ENCODE measurements around the gene KIF13A. TPM values are rescaled to one million over a fixed set of nuclear protein-coding genes. Genes with fewer than 3 reads are reported as not detected.

Gene KIF13A
- total and polyA plus RNA-seq, 9 of the 15 experiments (the other 6 are each of a cell fraction or from before 2014, with no cell fraction given): 3.6 to 44.3 (median 29.7) TPM

DNA sequence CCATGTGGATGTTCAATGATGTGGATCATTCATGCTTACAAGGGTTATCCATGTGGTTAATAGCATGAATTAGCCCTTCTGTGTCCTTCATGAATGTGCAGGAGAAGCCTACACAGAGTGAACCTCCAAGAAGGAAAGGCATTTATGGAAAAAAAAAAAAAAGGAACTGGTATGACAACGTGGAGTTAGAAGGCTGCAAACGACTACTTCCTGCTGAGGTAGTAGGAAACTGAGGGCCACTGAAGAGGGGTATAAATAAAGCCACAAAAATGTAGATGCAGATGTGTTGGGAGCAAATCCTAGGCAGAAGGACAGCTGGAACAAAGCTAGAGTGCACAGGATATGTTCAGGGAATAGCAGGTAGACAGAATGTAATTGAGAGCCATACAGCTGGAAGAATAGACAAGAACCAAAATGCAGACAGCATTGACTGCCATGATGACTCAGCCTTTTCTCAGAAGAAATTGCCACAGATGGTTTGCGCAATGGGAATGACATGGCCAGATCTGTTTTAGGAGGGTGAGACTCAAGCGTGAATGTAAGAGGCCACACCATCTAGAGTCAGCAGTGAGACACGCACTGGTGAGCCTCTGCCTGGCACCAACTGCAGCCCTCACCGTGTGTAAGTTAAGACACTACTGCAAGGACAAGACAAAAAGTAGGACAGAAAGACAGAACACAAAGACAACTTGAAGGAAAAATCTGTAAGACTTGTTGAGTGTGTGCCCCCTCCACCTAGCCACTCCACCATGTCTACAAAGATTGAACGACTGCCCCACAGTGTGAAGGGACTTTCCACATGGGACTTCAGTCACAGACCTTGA lies 79.8 kb downstream of the KIF13A start (continued):
- TF ChIP-seq, protein P1, sequence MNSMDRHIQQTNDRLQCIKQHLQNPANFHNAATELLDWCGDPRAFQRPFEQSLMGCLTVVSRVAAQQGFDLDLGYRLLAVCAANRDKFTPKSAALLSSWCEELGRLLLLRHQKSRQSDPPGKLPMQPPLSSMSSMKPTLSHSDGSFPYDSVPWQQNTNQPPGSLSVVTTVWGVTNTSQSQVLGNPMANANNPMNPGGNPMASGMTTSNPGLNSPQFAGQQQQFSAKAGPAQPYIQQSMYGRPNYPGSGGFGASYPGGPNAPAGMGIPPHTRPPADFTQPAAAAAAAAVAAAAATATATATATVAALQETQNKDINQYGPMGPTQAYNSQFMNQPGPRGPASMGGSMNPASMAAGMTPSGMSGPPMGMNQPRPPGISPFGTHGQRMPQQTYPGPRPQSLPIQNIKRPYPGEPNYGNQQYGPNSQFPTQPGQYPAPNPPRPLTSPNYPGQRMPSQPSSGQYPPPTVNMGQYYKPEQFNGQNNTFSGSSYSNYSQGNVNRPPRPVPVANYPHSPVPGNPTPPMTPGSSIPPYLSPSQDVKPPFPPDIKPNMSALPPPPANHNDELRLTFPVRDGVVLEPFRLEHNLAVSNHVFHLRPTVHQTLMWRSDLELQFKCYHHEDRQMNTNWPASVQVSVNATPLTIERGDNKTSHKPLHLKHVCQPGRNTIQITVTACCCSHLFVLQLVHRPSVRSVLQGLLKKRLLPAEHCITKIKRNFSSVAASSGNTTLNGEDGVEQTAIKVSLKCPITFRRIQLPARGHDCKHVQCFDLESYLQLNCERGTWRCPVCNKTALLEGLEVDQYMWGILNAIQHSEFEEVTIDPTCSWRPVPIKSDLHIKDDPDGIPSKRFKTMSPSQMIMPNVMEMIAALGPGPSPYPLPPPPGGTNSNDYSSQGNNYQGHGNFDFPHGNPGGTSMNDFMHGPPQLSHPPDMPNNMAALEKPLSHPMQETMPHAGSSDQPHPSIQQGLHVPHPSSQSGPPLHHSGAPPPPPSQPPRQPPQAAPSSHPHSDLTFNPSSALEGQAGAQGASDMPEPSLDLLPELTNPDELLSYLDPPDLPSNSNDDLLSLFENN (IDR thresholded peaks at IDR 0.05; ENCODE audit: low read depth in 2 of 2, low read length in 2 of 2): no peak
- peak; percentile 73 for TF ChIP-seq MEIS2 (IDR thresholded peaks at IDR 0.05; ENCODE audit: partially characterized antibody)
- TF ChIP-seq, protein P2, sequence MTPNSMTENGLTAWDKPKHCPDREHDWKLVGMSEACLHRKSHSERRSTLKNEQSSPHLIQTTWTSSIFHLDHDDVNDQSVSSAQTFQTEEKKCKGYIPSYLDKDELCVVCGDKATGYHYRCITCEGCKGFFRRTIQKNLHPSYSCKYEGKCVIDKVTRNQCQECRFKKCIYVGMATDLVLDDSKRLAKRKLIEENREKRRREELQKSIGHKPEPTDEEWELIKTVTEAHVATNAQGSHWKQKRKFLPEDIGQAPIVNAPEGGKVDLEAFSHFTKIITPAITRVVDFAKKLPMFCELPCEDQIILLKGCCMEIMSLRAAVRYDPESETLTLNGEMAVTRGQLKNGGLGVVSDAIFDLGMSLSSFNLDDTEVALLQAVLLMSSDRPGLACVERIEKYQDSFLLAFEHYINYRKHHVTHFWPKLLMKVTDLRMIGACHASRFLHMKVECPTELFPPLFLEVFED (CRISPR knock-in tag; conservative IDR thresholded peaks at IDR 0.05): peak; percentile 88
- TF ChIP-seq, protein P3, sequence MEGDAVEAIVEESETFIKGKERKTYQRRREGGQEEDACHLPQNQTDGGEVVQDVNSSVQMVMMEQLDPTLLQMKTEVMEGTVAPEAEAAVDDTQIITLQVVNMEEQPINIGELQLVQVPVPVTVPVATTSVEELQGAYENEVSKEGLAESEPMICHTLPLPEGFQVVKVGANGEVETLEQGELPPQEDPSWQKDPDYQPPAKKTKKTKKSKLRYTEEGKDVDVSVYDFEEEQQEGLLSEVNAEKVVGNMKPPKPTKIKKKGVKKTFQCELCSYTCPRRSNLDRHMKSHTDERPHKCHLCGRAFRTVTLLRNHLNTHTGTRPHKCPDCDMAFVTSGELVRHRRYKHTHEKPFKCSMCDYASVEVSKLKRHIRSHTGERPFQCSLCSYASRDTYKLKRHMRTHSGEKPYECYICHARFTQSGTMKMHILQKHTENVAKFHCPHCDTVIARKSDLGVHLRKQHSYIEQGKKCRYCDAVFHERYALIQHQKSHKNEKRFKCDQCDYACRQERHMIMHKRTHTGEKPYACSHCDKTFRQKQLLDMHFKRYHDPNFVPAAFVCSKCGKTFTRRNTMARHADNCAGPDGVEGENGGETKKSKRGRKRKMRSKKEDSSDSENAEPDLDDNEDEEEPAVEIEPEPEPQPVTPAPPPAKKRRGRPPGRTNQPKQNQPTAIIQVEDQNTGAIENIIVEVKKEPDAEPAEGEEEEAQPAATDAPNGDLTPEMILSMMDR (IDR thresholded peaks at IDR 0.05 in 2 of 3, conservative IDR thresholded peaks at IDR 0.05 in 1 of 3; ENCODE audit: insufficient read depth in 2 of 3, low read depth in 1 of 3, low read length in 3 of 3): peak; percentile 43 to 63 (median 55)
- no peak for TF ChIP-seq ZNF77 (CRISPR knock-in tag; IDR thresholded peaks at IDR 0.05)
- peak in 1 of 2 experiments; percentile 75; a peak in 1 of 4 replicates for TF ChIP-seq TBL1XR1 (IDR thresholded peaks at IDR 0.05; ENCODE audit: low read length in 2 of 2)
- TF ChIP-seq, protein P4, sequence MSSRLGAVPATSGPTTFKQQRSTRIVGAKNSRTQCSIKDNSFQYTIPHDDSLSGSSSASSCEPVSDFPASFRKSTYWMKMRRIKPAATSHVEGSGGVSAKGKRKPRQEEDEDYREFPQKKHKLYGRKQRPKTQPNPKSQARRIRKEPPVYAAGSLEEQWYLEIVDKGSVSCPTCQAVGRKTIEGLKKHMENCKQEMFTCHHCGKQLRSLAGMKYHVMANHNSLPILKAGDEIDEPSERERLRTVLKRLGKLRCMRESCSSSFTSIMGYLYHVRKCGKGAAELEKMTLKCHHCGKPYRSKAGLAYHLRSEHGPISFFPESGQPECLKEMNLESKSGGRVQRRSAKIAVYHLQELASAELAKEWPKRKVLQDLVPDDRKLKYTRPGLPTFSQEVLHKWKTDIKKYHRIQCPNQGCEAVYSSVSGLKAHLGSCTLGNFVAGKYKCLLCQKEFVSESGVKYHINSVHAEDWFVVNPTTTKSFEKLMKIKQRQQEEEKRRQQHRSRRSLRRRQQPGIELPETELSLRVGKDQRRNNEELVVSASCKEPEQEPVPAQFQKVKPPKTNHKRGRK (tag; IDR thresholded peaks at IDR 0.05): no peak
- TF ChIP-seq COPS2 (conservative IDR thresholded peaks at IDR 0.05): no peak
- TF ChIP-seq STAT5A (IDR thresholded peaks at IDR 0.05; ENCODE audit: borderline replicate concordance, low read length): peak; percentile 95
- peak; percentile 52 for TF ChIP-seq ASH1L (IDR thresholded peaks at IDR 0.05; ENCODE audit: borderline replicate concordance, low read depth, partially characterized antibody)
- peak in 1 of 2 experiments; percentile 98; a peak in 2 of 3 replicates for TF ChIP-seq CBX3 (IDR thresholded peaks at IDR 0.05; ENCODE audit: borderline replicate concordance in 1 of 2, low read length in 2 of 2)
- TF ChIP-seq FOXK1 (CRISPR knock-in tag; IDR thresholded peaks at IDR 0.05; ENCODE audit: borderline replicate concordance): 0 out of 2 replicates have a peak, but pooled peaks have one; percentile 64
- peak; percentile 58 for TF ChIP-seq RBM39 (optimal IDR thresholded peaks at IDR 0.05; ENCODE audit: low read depth, low read length)
- 0 out of 2 replicates have a peak, but pooled peaks have one; percentile 20 for TF ChIP-seq ZNF696 (CRISPR knock-in tag; conservative IDR thresholded peaks at IDR 0.05)
- TF ChIP-seq, protein P5, sequence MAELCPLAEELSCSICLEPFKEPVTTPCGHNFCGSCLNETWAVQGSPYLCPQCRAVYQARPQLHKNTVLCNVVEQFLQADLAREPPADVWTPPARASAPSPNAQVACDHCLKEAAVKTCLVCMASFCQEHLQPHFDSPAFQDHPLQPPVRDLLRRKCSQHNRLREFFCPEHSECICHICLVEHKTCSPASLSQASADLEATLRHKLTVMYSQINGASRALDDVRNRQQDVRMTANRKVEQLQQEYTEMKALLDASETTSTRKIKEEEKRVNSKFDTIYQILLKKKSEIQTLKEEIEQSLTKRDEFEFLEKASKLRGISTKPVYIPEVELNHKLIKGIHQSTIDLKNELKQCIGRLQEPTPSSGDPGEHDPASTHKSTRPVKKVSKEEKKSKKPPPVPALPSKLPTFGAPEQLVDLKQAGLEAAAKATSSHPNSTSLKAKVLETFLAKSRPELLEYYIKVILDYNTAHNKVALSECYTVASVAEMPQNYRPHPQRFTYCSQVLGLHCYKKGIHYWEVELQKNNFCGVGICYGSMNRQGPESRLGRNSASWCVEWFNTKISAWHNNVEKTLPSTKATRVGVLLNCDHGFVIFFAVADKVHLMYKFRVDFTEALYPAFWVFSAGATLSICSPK (IDR thresholded peaks at IDR 0.05; ENCODE audit: borderline replicate concordance): peak; percentile 77; the same call in 1 of the 2 replicates
- TF ChIP-seq TCF7 (IDR thresholded peaks at IDR 0.05; ENCODE audit: borderline replicate concordance): no peak
